ENCODE measurements around the gene GFOD1. TPM values are rescaled to one million over a fixed set of nuclear protein-coding genes. Genes with fewer than 3 reads are reported as not detected.

The GFOD1 gene
- total and polyA plus RNA-seq, 10 of the 15 experiments (the other 5 are each of a cell fraction or from before 2014, with no cell fraction given) = 6.5 to 41.4 (median 16.0) TPM

DNA sequence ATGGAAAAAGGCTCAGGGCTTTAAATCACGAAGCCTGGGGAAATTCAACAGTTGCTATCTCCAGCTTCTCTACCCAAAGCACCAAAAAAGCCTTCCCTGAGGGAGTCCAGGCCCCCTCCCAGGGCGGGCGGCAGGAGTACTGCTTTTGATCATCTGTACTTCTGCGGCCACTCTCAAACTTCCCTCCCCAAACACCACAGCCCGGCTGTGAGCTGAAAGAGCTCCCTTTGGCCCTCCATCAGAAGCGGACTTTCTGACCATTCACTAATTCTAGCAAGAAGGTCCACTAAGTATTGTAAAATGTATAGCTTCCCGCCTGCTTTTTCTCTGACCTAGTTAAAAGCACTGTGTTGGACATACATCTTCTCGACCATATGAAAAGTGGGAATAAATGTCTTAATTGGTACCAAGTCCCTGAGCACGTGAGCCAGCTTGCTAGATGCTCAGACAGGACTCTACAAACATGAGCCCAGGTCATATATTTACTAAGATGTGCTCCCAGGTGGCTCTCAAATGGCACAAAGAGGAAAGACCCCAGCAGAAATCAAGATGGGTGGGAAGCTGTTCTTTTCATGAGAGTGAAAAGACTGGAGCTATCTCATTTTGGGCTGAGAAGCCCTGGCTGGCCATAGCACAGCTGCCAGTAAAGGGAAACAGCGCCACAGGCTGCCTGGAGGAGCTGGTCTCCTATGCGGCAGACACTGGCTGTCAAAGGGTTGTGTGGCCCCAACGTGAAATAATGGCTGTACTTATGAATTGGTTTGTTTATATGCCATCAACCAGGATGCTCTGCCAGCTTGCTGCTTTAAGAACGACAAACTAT lies 58.6 kb downstream of the GFOD1 start (continued):
- TF ChIP-seq, protein P1, sequence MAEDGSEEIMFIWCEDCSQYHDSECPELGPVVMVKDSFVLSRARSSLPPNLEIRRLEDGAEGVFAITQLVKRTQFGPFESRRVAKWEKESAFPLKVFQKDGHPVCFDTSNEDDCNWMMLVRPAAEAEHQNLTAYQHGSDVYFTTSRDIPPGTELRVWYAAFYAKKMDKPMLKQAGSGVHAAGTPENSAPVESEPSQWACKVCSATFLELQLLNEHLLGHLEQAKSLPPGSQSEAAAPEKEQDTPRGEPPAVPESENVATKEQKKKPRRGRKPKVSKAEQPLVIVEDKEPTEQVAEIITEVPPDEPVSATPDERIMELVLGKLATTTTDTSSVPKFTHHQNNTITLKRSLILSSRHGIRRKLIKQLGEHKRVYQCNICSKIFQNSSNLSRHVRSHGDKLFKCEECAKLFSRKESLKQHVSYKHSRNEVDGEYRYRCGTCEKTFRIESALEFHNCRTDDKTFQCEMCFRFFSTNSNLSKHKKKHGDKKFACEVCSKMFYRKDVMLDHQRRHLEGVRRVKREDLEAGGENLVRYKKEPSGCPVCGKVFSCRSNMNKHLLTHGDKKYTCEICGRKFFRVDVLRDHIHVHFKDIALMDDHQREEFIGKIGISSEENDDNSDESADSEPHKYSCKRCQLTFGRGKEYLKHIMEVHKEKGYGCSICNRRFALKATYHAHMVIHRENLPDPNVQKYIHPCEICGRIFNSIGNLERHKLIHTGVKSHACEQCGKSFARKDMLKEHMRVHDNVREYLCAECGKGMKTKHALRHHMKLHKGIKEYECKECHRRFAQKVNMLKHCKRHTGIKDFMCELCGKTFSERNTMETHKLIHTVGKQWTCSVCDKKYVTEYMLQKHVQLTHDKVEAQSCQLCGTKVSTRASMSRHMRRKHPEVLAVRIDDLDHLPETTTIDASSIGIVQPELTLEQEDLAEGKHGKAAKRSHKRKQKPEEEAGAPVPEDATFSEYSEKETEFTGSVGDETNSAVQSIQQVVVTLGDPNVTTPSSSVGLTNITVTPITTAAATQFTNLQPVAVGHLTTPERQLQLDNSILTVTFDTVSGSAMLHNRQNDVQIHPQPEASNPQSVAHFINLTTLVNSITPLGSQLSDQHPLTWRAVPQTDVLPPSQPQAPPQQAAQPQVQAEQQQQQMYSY (CRISPR knock-in tag; IDR thresholded peaks at IDR 0.05) = 0 out of 2 replicates have a peak, but pooled peaks have one; percentile 11
- TF ChIP-seq REST (IDR thresholded peaks at IDR 0.05; ENCODE audit: low read depth, low read length) = no peak

Data from GM12878 (cell line).